Common myeloid progenitor, CD34-positive (primary cell): ENCODE results near the gene IPMK.

ENCODE experiments used
- CTCF ChIA-PET: fragments of 350-600 bp; sonication (Branson Sonifier 250); formaldehyde crosslinking; loops from one replicate; lab custom pipeline; 2021; ENCODE audit warnings: antibody characterized with exemption; lab: Charles Lee
- POLR2A ChIA-PET: fragments of 350-600 bp; sonication (Branson Sonifier 250); formaldehyde crosslinking; loops from one replicate; lab custom pipeline; 2021; ENCODE audit warnings: antibody characterized with exemption; lab: Charles Lee
- DNase-seq, 3 donors: peaks; one replicate each; pipeline versions ENCODE4 v3.0.0 to v3.0.0-alpha.2; 2013
- H3K27ac ChIP-seq, 2 experiments: 1 replicate in 1 of 2; 2 replicates in 1 of 2; pipeline ENCODE4 v1.7.0; 2013; ENCODE audit warnings: inconsistent platforms in 2 of 2, low read length in 2 of 2, mild to moderate bottlenecking in 2 of 2, low read depth in 1 of 2, moderate library complexity in 1 of 2; ENCODE audit not compliant: severe bottlenecking in 2 of 2, insufficient read depth in 1 of 2, poor library complexity in 1 of 2
- H3K27me3 ChIP-seq, 5 experiments: replicated peaks in 2 of 5; 1 replicate in 3 of 5; 2 replicates in 2 of 5; pipeline versions ENCODE4 v1.6.1 to v1.7.0; 2013; ENCODE audit warnings: low read length in 4 of 5, mild to moderate bottlenecking in 2 of 5, moderate library complexity in 2 of 5, inconsistent platforms in 1 of 5; ENCODE audit not compliant: insufficient read depth in 5 of 5, control insufficient read depth in 4 of 5
- H3K36me3 ChIP-seq, 4 experiments: 1 replicate in 2 of 4; 2 replicates in 2 of 4; pipeline versions ENCODE4 v1.6.1 to v1.7.0; 2013; ENCODE audit warnings: low read length in 3 of 4, control low read depth in 1 of 4, mild to moderate bottlenecking in 1 of 4; ENCODE audit not compliant: control insufficient read depth in 4 of 4, insufficient read depth in 4 of 4
- H3K4me1 ChIP-seq, 4 experiments: 1 replicate in 3 of 4; 2 replicates in 1 of 4; pipeline versions ENCODE4 v1.6.1 to v1.7.1; 2013; ENCODE audit warnings: low read length in 3 of 4, mild to moderate bottlenecking in 3 of 4, control low read depth in 1 of 4, inconsistent platforms in 1 of 4, moderate library complexity in 1 of 4; ENCODE audit not compliant: control insufficient read depth in 4 of 4, insufficient read depth in 4 of 4; ENCODE audit errors: control extremely low read depth in 1 of 4
- H3K4me3 ChIP-seq, 7 experiments: 1 replicate in 4 of 7; 2 replicates in 3 of 7; pipeline versions ENCODE4 v1.5.1 to v1.7.0; 2013; ENCODE audit warnings: mild to moderate bottlenecking in 7 of 7, low read length in 6 of 7, moderate library complexity in 6 of 7, inconsistent platforms in 2 of 7, low read depth in 2 of 7, control low read depth in 1 of 7; ENCODE audit not compliant: insufficient read depth in 4 of 7, control insufficient read depth in 1 of 7; ENCODE audit errors: extremely low read depth in 1 of 7
- H3K9me3 ChIP-seq, 5 experiments: 1 replicate in 4 of 5; 2 replicates in 1 of 5; pipeline versions ENCODE4 v1.6.1 to v1.7.1; 2013; ENCODE audit warnings: low read length in 4 of 5, mild to moderate bottlenecking in 2 of 5, inconsistent platforms in 1 of 5, low read depth in 1 of 5, moderate library complexity in 1 of 5; ENCODE audit not compliant: control insufficient read depth in 4 of 5, insufficient read depth in 2 of 5; ENCODE audit errors: control extremely low read depth in 1 of 5
- WGBS: methylation state at CpG from one replicate; pipeline ENCODE4 v1.1.5; 2013; ENCODE audit not compliant: insufficient coverage; 5-methylcytosine and 5-hydroxymethylcytosine counted together

The IPMK gene

GRCh38 chr10:58206251-58206650, 61.4 kb downstream of the IPMK start:
- Histone ChIP-seq H3K27me3 (no peaks in the 10 kb centered on the region), H3K27ac (no peak overlapping the region), H3K4me1 (no peaks in the 10 kb centered on the region), H3K4me3 (no peak overlapping the region), H3K9me3 (peaks cover 0 to 5% (median 0%) of the 10 kb centered on the region in 5 experiments), H3K36me3 (peaks cover 4 to 31% (median 10%) of the 10 kb centered on the region in 4 experiments)
- WGBS = no CpG with 5 or more reads among the region's 1 CpG
- ChIA-PET CTCF (no interaction called here), POLR2A (no interaction called here)
- no peak for DNase-seq

DNA sequence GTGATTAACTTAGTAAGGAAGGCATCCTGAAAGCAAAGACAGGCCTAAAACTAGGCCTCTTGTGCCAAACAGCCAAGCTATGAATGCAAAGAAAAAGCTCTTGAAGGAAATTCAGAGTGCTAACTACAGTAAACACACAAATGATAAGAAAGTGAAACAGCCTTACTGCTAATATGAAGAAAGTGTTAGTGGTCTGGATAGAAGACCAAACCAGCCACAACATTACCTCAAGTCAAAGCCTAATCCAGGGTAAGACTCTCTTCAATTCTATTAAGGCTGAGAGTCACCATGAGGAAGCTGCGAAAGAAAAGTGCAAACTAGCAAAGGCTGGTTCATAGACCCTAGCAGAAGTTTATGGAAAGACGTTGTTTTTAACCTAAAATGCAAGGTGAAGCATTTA, 66.0 kb downstream of the IPMK start:
- Histone ChIP-seq H3K4me1 (no peaks in the 10 kb centered on the region), H3K36me3 (peaks cover 0 to 10% (median 4%) of the 10 kb centered on the region in 4 experiments), H3K27ac (no peak overlapping the region)

GRCh38 chr10:58189269-58189668, 78.4 kb downstream of the IPMK start:
- Histone ChIP-seq H3K4me1 (no peaks in the 10 kb centered on the region), H3K36me3 (peaks cover 0 to 6% (median 0%) of the 10 kb centered on the region in 4 experiments), H3K27ac (no peak overlapping the region), H3K27me3 (peaks cover 0 to 3% (median 0%) of the 10 kb centered on the region in 5 experiments), H3K9me3 (no peaks in the 10 kb centered on the region), H3K4me3 (no peak overlapping the region)
- 63% methylated on average over 3 of the region's 3 CpGs for WGBS
- POLR2A ChIA-PET = no interaction called here
- CTCF ChIA-PET = interaction anchor here (0.6 to 2.3 kb wide), 2 partner anchors 11 to 774 kb away, joined by 3 to 10 read pairs; no protein-coding TSS in a partner anchor
- no peak for DNase-seq

More for the DNA sequence above, 66.0 kb downstream of the IPMK start:
- WGBS = 100% methylated on average over 1 of the region's 2 CpGs
- no peak for DNase-seq
- Histone ChIP-seq H3K27me3 (no peaks in the 10 kb centered on the region), H3K4me3 (no peak overlapping the region), H3K9me3 (peaks cover 0 to 2% (median 0%) of the 10 kb centered on the region in 5 experiments)
- ChIA-PET POLR2A (no interaction called here), CTCF (no interaction called here)

DNA sequence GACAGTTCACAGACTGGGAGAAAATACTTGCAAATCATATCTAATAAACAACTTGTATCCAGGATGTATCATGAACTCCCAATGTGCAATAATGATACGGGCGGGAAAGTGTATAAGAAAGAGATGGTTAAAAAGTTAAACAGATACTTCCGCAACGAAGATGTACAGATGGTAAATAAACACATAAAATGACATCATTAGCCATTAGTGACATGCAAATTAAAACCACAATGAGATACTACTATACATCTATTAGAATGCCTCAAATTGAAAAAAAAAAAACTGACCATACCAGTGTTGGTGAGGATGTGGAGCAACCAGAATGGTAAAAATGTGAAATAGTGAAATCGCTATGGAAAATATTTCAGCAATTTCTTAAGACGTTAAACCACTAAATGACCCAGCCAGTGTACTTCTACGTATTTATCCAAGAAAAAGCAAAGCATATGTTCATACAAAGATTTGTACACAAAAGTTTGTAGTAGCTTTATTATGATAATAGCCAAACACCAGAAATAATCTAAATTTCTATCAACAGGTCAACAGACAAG, 83.5 kb downstream of the IPMK start:
- Histone ChIP-seq H3K27me3 (peaks cover 0 to 3% (median 0%) of the 10 kb centered on the region in 5 experiments), H3K4me1 (no peaks in the 10 kb centered on the region), H3K36me3 (no peaks in the 10 kb centered on the region), H3K9me3 (no peaks in the 10 kb centered on the region), H3K27ac (no peak overlapping the region), H3K4me3 (no peak overlapping the region)
- CTCF ChIA-PET = interaction anchor here (1.0 to 3.5 kb wide), 3 partner anchors 11 to 107 kb away, joined by 3 to 14 read pairs (median 5); no protein-coding TSS in a partner anchor
- WGBS = no CpG with 5 or more reads among the region's 7 CpGs
- POLR2A ChIA-PET = no interaction called here
- DNase-seq = no peak

DNA sequence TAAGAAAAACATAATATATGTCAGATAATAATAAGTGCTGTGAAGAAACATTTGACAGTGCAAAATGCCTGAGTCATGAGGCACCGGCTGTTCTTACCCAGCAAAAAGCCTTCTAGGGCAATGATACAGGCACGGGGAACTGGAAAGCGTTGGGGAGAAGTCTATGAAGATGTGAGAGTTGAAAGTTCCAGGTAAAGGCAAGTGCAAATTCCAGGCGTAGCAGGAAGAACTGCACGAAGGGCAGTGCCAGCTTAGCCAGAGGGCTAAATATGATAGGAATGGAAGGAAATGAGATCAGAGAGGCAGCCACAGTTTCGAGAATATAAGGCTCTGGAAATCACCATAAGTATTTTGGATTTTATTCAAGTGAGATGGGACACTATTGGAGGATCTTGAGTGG, 87.0 kb downstream of the IPMK start:
- 90% methylated on average over 6 of the region's 6 CpGs for WGBS
- DNase-seq = no peak
- Histone ChIP-seq H3K27me3 (peaks cover 0 to under 1% (median 0%) of the 10 kb centered on the region in 5 experiments), H3K4me1 (no peaks in the 10 kb centered on the region), H3K9me3 (no peaks in the 10 kb centered on the region), H3K4me3 (no peak overlapping the region), H3K36me3 (no peaks in the 10 kb centered on the region), H3K27ac (no peak overlapping the region)
- POLR2A ChIA-PET = no interaction called here
- CTCF ChIA-PET = interaction anchor here (0.7 to 6.7 kb wide), 3 partner anchors 88 to 123 kb away, joined by 3 to 143 read pairs (median 6); partner anchors contain the start of gene CISD1

DNA sequence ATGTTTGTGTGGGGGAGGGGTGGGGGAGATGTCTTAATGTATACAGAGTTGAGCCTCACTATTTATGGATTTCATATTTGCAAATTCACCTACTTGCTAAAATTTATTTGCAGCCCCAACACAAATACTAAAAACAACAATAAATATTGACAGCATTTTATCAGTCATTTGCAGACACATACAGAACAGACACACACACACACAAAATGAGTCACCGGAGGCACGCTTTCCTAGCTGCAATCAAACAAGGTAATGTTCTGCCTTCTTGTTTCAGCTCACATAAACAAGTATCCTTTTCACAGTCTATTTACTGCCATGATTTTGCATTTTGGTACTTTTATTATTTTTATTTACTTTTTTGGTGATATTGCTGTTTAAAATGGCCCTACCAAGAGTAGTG, 88.5 kb downstream of the IPMK start:
- ChIA-PET CTCF (interaction anchor here (1.1 to 6.7 kb wide), 5 partner anchors 11 to 120 kb away, joined by 3 to 143 read pairs (median 6); partner anchors contain the start of gene CISD1), POLR2A (no interaction called here)
- H3K27me3 ChIP-seq = peaks cover 0 to 2% (median 0%) of the 10 kb centered on the region in 5 experiments
- no peak overlapping the region for H3K4me3 ChIP-seq
- H3K27ac ChIP-seq = no peak overlapping the region
- H3K4me1 ChIP-seq = no peaks in the 10 kb centered on the region
- H3K36me3 ChIP-seq = no peaks in the 10 kb centered on the region
- H3K9me3 ChIP-seq = no peaks in the 10 kb centered on the region
- 100% methylated on average over 2 of the region's 2 CpGs for WGBS
- no peak for DNase-seq

- peaks cover 0 to 2% (median 0%) of the 10 kb centered on the region in 5 experiments for H3K27me3 ChIP-seq
- H3K4me3 ChIP-seq = no peak overlapping the region
- no peak for DNase-seq
- H3K9me3 ChIP-seq = no peaks in the 10 kb centered on the region
- WGBS = 20% methylated on average over 1 of the region's 1 CpG
- POLR2A ChIA-PET = no interaction called here
- no peak overlapping the region for H3K27ac ChIP-seq
- CTCF ChIA-PET = interaction anchor here (1.1 to 6.7 kb wide), 8 partner anchors 11 to 120 kb away, joined by 3 to 143 read pairs (median 4); partner anchors contain the start of gene CISD1
- no peaks in the 10 kb centered on the region for H3K36me3 ChIP-seq
- H3K4me1 ChIP-seq = no peaks in the 10 kb centered on the region
Observed at GRCh38 chr10:58178811-58179210, 88.9 kb downstream of the IPMK start.
